Activated CD4-positive, alpha-beta T cell treated with anti-CD3 and anti-CD28 coated beads, Interleukin-2, Interleukin-4, amounts not matched to agents 100 ng/mL and 50 ng/mL, durations not matched to agents 16 hours and 8 hours (primary cell): ENCODE data around the gene SMO.

ENCODE experiments used
- DNase-seq: peaks from one replicate; pipeline ENCODE4 v3.0.0-alpha.2; 2020; ENCODE audit warnings: low spot score

Gene SMO

GRCh38 chr7:129188372-129188891, at the start of gene SMO:
Gene SMO, plus strand, starts transcription at chr7:129188633. Its CDS starts 519 bp downstream, at chr7:129189152.
- no peak for DNase-seq

- DNase-seq, result no peak
Measured at GRCh38 chr7:129143724-129144094, 44.7 kb upstream of the SMO start.

- DNase-seq, result peak; percentile 63
Measured at GRCh38 chr7:129144095-129144833, 44.2 kb upstream of the SMO start, which contains the start of gene TSPAN33. Gene TSPAN33, plus strand, starts transcription at chr7:129144707. Its CDS starts 274 bp downstream, at chr7:129144981.

GRCh38 chr7:129144834-129145668, 43.4 kb upstream of the SMO start:
- no peak for DNase-seq

GRCh38 chr7:129146237-129146979, 42.0 kb upstream of the SMO start:
- no peak for DNase-seq

- no peak for DNase-seq
Measured at GRCh38 chr7:129147731-129148130, 40.7 kb upstream of the SMO start.

GRCh38 chr7:129149511-129149910, 38.9 kb upstream of the SMO start:
- no peak for DNase-seq

- DNase-seq, result no peak
Measured at GRCh38 chr7:129150199-129150996, 38.0 kb upstream of the SMO start.

GRCh38 chr7:129157651-129158050, 30.8 kb upstream of the SMO start:
- no peak for DNase-seq

- DNase-seq, result no peak
Measured at GRCh38 chr7:129159539-129159938, 28.9 kb upstream of the SMO start.

GRCh38 chr7:129160161-129160905, 28.1 kb upstream of the SMO start:
- no peak for DNase-seq

- DNase-seq, result no peak
Measured at GRCh38 chr7:129161524-129162225, 26.8 kb upstream of the SMO start.

GRCh38 chr7:129162732-129163131, 25.7 kb upstream of the SMO start:
- DNase-seq, result no peak

GRCh38 chr7:129163875-129164544, 24.4 kb upstream of the SMO start:
- peak; percentile 49 for DNase-seq

GRCh38 chr7:129166745-129167144, 21.7 kb upstream of the SMO start:
- DNase-seq, result no peak

GRCh38 chr7:129167817-129168216, 20.6 kb upstream of the SMO start:
- DNase-seq, result no peak

GRCh38 chr7:129168231-129169021, 20.0 kb upstream of the SMO start:
- DNase-seq, result no peak

GRCh38 chr7:129169171-129169671, 19.2 kb upstream of the SMO start:
- peak; percentile 17 for DNase-seq
